ENCODE results near the gene M1AP. TPM values are rescaled to one million over a fixed set of nuclear protein-coding genes. Genes with fewer than 3 reads are reported as not detected.

M1AP gene
- polyA plus RNA-seq, 1 of the 3 experiments (the other 2 are of a cell fraction) = 0.02 TPM

DNA sequence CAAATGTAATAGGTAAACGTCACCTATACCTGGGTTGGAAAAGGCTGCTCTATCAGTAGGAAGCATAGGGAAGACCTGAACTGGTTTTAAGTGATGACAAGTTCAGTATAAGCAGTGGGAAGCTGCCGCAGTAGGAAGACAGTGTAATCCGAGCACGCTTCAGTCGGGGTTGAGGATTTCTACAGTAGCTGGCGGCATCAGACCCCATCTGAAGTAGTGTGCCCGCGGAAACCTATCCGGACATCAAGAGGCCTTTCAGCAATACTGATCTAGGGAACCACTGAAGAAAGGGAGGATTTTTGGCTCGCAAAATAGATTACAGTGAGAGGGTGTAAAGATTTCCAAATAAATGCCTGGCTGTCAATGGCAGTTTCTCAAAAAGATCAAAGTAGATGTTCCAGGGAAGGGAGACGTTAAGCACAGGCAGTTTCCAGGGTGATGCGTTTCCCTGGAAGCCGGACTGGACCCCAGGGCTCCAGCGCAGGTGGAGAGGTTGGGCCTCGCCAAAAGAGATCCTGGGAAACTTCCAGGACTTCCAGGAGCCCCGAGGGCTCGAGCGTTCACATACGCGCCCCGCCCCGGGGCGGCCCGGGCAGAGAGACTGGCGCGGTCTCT is 99.7 kb downstream of the M1AP start:
- peak overlapping the region; percentile 91 for H3K4me2 ChIP-seq
- H3K27me3 ChIP-seq (ENCODE audit: insufficient read depth) = no peaks in the 10 kb centered on the region
- no peaks in the 10 kb centered on the region for H3K9me3 ChIP-seq
- DNase-seq = peak; percentile 40
- peaks cover 19% of the 10 kb centered on the region for H3F3A ChIP-seq (replicated peaks; ENCODE audit: insufficient read depth)
- WGBS (ENCODE audit: low lambda C conversion rate) = 73% methylated on average over 11 of the region's 26 CpGs
- H3K27ac ChIP-seq (ENCODE audit: low read depth in 2 of 2, low read length in 1 of 2) = peak overlapping the region in 1 of 2 experiments; percentile 18; a peak in 1 of 4 replicates
- peak overlapping the region; percentile 52 to 60 for H3K4me3 ChIP-seq (ENCODE audit: low read depth in 2 of 2, low read length in 1 of 2)
- no peak for TF ChIP-seq MXI1 (IDR thresholded peaks at IDR 0.05; ENCODE audit: low read depth, low read length)
- no peak for TF ChIP-seq EP300 (IDR thresholded peaks at IDR 0.05; ENCODE audit: borderline replicate concordance in 1 of 2, low read depth in 1 of 2, low read length in 1 of 2)
- TF ChIP-seq, protein P1, sequence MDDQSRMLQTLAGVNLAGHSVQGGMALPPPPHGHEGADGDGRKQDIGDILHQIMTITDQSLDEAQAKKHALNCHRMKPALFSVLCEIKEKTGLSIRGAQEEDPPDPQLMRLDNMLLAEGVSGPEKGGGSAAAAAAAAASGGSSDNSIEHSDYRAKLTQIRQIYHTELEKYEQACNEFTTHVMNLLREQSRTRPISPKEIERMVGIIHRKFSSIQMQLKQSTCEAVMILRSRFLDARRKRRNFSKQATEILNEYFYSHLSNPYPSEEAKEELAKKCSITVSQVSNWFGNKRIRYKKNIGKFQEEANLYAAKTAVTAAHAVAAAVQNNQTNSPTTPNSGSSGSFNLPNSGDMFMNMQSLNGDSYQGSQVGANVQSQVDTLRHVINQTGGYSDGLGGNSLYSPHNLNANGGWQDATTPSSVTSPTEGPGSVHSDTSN (IDR thresholded peaks at IDR 0.05) = no peak
- TF ChIP-seq FOXJ3 (CRISPR knock-in tag; IDR thresholded peaks at IDR 0.05) = no peak
- TF ChIP-seq MEF2A (IDR thresholded peaks at IDR 0.05; ENCODE audit: borderline replicate concordance, low read depth) = no peak
- TF ChIP-seq TCF12 (IDR thresholded peaks at IDR 0.05) = no peak
- TF ChIP-seq RCOR1 (IDR thresholded peaks at IDR 0.05; ENCODE audit: low read length) = no peak
- TF ChIP-seq GABPA (IDR thresholded peaks at IDR 0.05; ENCODE audit: low read depth) = no peak
- no peak for TF ChIP-seq SMC3 (IDR thresholded peaks at IDR 0.05; ENCODE audit: low read depth, low read length)
- no peak for TF ChIP-seq YY1 (IDR thresholded peaks at IDR 0.05; ENCODE audit: low read depth)
- TF ChIP-seq, protein P2, sequence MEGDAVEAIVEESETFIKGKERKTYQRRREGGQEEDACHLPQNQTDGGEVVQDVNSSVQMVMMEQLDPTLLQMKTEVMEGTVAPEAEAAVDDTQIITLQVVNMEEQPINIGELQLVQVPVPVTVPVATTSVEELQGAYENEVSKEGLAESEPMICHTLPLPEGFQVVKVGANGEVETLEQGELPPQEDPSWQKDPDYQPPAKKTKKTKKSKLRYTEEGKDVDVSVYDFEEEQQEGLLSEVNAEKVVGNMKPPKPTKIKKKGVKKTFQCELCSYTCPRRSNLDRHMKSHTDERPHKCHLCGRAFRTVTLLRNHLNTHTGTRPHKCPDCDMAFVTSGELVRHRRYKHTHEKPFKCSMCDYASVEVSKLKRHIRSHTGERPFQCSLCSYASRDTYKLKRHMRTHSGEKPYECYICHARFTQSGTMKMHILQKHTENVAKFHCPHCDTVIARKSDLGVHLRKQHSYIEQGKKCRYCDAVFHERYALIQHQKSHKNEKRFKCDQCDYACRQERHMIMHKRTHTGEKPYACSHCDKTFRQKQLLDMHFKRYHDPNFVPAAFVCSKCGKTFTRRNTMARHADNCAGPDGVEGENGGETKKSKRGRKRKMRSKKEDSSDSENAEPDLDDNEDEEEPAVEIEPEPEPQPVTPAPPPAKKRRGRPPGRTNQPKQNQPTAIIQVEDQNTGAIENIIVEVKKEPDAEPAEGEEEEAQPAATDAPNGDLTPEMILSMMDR (IDR thresholded peaks at IDR 0.05) = no peak
- TF ChIP-seq TAF1 (IDR thresholded peaks at IDR 0.05; ENCODE audit: borderline replicate concordance, low read depth, low read length) = no peak
- no peak for TF ChIP-seq GATA2 (CRISPR knock-in tag; IDR thresholded peaks at IDR 0.05)
- no peak for TF ChIP-seq SIN3A (IDR thresholded peaks at IDR 0.05; ENCODE audit: borderline replicate concordance, low read depth, low read length)
- POLR2A ChIA-PET = no interaction called here
- CTCF ChIA-PET = interaction anchor here (1.0 to 3.2 kb wide), 2 partner anchors 27 to 38 kb away, joined by 3 to 19 read pairs; no protein-coding TSS in a partner anchor
- peaks cover 7 to 15% of the 10 kb centered on the region in 2 experiments for H3K36me3 ChIP-seq (replicated peaks in 1 of 2; ENCODE audit: control insufficient read depth in 1 of 2, insufficient read depth in 2 of 2, low read length in 1 of 2)
- H4K20me1 ChIP-seq (ENCODE audit: insufficient read depth) = no peaks in the 10 kb centered on the region
- peaks cover 42% of the 10 kb centered on the region for H3K79me2 ChIP-seq (ENCODE audit: insufficient read depth)
- peak overlapping the region; percentile 52; the same call in 1 of the 2 replicates for H2AFZ ChIP-seq (ENCODE audit: low read depth)
- H3K4me1 ChIP-seq (ENCODE audit: control insufficient read depth in 1 of 2, insufficient read depth in 2 of 2, low read depth in 1 of 2, low read length in 1 of 2) = peaks cover 9 to 37% of the 10 kb centered on the region in 2 experiments; a peak in 3 of 4 replicates
- H3K9me2 ChIP-seq = no peaks in the 10 kb centered on the region
- H3K9ac ChIP-seq = peak overlapping the region; percentile 52; the same call in 1 of the 2 replicates

- H3K9me2 ChIP-seq = no peaks in the 10 kb centered on the region
- POLR2A ChIA-PET = interaction anchor here (0.6 kb wide), 1 partner anchor 62 kb away, joined by 3 read pairs; no protein-coding TSS in a partner anchor
- no peaks in the 10 kb centered on the region for H3K9me3 ChIP-seq
- H3K4me3 ChIP-seq (ENCODE audit: low read depth in 2 of 2, low read length in 1 of 2) = no peak overlapping the region
- no peak overlapping the region for H3K4me2 ChIP-seq
- peaks cover 7% of the 10 kb centered on the region for H3F3A ChIP-seq (replicated peaks; ENCODE audit: insufficient read depth)
- no peak overlapping the region for H3K9ac ChIP-seq
- no peak overlapping the region for H2AFZ ChIP-seq (ENCODE audit: low read depth)
- TF ChIP-seq FOSL2 (IDR thresholded peaks at IDR 0.05; ENCODE audit: borderline replicate concordance, low read depth) = no peak
- TF ChIP-seq EZH2phosphoT487 (IDR thresholded peaks at IDR 0.05; ENCODE audit: borderline replicate concordance, low read depth) = no peak
- CTCF ChIA-PET = interaction anchor here (1.0 to 5.6 kb wide), 3 partner anchors 13 to 81 kb away, joined by 3 to 26 read pairs (median 3); partner anchors contain the start of gene MOGS
- H3K79me2 ChIP-seq (ENCODE audit: insufficient read depth) = peaks cover 18% of the 10 kb centered on the region; the same call in 1 of the 2 replicates
- peaks cover 7 to 8% of the 10 kb centered on the region in 2 experiments for H3K36me3 ChIP-seq (replicated peaks in 1 of 2; ENCODE audit: control insufficient read depth in 1 of 2, insufficient read depth in 2 of 2, low read length in 1 of 2)
- DNase-seq = no peak
- H3K27ac ChIP-seq (ENCODE audit: low read depth in 2 of 2, low read length in 1 of 2) = no peak overlapping the region
- 76% methylated on average over 3 of the region's 3 CpGs for WGBS (ENCODE audit: low lambda C conversion rate)
- no peaks in the 10 kb centered on the region for H4K20me1 ChIP-seq (ENCODE audit: insufficient read depth)
- H3K4me1 ChIP-seq (ENCODE audit: control insufficient read depth in 1 of 2, insufficient read depth in 2 of 2, low read depth in 1 of 2, low read length in 1 of 2) = peaks cover 4 to 18% of the 10 kb centered on the region in 2 experiments; a peak in 3 of 4 replicates
- no peaks in the 10 kb centered on the region for H3K27me3 ChIP-seq (ENCODE audit: insufficient read depth)
Observed at GRCh38 chr2:74546004-74546403, 102.1 kb downstream of the M1AP start.

Measured in SK-N-SH (cell line).